ENCODE data around the gene ANKK1.

DNA sequence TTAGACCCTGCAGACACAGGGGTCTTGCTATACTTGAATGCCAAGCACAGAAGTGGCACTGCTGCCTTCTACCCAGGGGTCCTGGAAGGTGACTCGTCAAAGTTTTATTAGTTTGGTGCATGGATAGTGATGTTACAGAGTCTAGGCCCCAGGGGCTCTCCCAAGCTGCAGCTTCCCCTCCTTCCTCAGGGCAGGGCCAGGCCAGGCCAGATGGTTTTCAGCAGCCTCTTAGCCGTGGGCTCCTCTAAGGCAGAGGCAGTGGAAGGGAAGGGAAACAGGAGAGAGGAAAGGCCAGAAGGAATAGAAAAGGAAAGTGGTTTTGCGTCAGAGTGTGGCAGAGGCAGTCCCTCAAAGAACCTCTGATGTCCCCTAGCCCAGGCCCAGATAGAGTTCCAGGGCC, 21.9 kb downstream of the ANKK1 start:
- TF ChIP-seq, protein P1, sequence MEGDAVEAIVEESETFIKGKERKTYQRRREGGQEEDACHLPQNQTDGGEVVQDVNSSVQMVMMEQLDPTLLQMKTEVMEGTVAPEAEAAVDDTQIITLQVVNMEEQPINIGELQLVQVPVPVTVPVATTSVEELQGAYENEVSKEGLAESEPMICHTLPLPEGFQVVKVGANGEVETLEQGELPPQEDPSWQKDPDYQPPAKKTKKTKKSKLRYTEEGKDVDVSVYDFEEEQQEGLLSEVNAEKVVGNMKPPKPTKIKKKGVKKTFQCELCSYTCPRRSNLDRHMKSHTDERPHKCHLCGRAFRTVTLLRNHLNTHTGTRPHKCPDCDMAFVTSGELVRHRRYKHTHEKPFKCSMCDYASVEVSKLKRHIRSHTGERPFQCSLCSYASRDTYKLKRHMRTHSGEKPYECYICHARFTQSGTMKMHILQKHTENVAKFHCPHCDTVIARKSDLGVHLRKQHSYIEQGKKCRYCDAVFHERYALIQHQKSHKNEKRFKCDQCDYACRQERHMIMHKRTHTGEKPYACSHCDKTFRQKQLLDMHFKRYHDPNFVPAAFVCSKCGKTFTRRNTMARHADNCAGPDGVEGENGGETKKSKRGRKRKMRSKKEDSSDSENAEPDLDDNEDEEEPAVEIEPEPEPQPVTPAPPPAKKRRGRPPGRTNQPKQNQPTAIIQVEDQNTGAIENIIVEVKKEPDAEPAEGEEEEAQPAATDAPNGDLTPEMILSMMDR (IDR thresholded peaks at IDR 0.05), result no peak
- no peak for TF ChIP-seq POLR2AphosphoS5 (IDR thresholded peaks at IDR 0.05)
- TF ChIP-seq EP300 (IDR thresholded peaks at IDR 0.05), result no peak
- no peak for TF ChIP-seq POLR2A (IDR thresholded peaks at IDR 0.05; ENCODE audit: low read depth)

Data from esophagus muscularis mucosa (tissue), 4 donors.